ENCODE results near the gene NUDT7.

The NUDT7 gene

GRCh38 chr16:77724174-77724573 lies 1.9 kb downstream of the NUDT7 start:
- DNase-seq (ENCODE audit: low spot score): no peak

GRCh38 chr16:77729951-77730350 lies 7.6 kb downstream of the NUDT7 start:
- no peak for DNase-seq (ENCODE audit: low spot score)

GRCh38 chr16:77732241-77732946 lies 10.1 kb downstream of the NUDT7 start:
- no peak for DNase-seq (ENCODE audit: low spot score)

DNA sequence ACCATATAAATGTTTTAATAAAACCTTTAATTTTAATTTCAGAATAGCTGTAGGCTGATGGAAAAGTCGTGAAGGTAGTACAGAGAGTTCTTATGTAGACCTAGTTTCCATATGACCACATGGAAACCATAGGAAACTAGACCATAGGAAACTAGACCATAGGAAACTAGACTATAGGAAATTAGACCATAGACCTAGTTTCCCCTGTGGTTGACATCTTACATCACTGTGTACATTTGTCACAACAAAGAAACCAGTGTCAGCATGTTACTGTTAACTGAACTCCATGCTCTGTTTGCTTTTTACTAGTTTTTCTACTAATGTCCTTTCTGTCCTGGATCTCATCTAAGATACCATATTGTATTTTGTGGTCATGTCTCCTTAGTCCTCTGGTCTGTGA lies 14.6 kb downstream of the NUDT7 start:
- DNase-seq (ENCODE audit: low spot score): no peak

DNA sequence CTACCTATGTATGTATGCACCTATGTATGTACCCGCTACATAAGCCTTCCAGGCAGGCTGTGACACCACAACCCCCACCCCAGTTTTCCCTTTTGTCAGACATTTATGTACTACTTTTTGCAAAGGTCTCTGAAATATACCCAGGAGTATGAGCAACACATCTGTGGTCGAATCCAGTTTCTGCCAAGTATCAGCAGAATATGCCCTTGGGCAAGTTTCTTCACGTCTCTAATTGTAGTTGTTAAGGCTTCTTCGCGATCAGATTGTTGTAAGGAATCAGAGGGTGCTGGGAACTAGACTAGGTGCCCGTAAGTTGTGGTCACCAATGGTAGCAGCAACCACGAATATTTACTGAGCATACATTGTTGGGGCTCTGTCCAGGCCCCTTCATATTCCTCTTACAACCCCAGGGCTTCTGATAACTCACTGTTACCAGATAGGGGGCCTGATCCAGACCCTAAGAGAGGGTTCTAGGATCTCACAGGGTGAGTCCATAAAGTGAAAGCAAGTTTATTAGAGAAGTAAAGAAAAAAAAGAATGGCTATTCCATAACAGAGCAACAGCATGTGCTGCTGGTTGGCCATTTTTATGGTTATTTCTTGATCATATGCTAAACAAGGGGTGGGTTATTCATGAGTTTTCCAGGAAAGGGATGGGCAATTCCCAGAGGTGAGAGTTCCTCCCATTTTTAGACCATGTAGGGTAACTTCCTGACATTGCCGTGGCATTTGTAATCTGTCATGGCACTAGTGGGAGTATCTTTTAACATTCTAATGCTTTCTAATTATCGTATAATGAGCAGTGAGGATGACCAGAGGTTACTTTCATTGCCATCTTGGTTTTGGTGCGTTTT lies 16.6 kb downstream of the NUDT7 start:
- DNase-seq (ENCODE audit: low spot score): no peak

DNA sequence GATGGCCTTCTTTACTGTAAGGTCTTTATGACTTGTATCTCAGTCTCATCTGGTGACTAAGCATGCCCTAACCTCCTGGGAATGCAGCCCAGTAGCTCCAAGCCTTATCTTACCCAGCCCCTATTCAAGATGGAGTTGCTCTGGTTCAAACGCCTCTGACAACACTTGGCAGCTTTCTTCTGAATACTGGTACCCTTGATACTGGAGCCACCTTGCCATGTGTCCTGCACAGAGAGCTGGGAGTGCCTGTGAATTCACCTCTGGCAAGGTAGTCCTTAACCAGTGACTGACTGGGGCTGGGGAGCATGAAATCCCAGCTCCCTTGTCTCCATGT lies 17.2 kb downstream of the NUDT7 start:
- no peak for DNase-seq (ENCODE audit: low spot score)

GRCh38 chr16:77744141-77744540 lies 21.8 kb downstream of the NUDT7 start:
- DNase-seq (ENCODE audit: low spot score): no peak

DNA sequence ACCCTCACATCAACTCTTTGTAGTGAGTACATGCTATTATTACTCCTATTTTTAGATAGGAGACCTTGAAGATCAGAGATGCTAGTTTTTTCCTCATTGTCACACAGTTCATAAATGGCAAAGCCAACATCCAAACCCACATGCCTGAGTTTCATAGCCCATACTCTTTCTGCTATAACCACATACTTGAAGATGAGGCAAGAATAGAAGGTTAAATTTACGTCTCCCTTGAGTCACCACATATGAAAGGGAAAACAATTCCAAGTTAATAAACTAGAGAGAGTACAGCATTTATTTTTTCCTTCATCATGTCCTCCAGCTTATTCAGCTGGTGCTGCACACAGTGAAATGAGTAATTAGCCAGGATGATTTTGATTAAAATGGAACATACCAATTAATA lies 23.7 kb downstream of the NUDT7 start:
- no peak for DNase-seq (ENCODE audit: low spot score)

DNA sequence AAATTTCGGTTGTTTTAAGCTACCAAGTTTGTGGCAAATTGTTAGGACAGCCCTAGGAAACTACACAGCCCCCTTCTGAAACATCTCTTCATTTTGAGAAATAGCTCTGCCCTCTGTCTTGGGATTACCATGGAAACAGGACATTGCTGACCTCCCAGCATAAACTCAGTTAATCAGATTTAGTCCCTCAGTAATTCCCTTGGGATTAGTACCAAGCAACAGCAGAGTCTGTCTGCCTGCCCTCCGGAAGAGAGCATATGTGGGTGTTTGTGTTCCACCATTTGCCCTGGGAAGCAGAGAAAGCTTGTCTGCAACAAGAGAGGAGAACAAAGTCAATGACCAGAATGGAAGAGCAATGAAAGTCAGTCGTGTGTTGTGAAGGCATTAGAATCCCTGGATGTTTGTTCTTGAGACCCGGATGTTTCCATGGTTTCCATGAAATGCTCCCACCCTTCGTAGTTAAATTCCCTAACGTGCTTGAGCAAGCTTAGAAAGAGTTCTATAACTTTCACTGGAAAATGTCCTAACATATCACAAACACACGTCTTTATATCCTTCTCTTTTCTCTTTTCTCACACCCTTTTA lies 26.2 kb downstream of the NUDT7 start:
- DNase-seq (ENCODE audit: low spot score): no peak

DNA sequence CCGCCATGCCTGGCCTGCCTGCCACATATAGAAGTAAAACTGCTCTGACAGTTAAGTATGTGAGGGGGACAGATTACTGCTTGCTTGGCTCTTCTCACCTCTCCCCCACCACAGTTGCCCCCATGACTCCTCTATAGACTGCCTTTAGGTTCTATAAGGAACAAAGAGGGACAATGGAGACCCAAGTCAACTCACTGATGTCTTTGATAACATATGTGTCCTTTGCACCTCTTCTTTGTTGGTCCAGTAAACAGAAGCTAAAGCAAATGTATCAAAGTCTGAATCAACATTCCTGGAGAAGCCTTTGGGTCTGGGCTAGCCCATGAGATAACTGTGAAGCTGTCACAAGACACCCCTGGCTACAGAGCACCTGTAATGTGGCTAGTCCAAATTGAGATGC lies 27.1 kb downstream of the NUDT7 start:
- no peak for DNase-seq (ENCODE audit: low spot score)

DNA sequence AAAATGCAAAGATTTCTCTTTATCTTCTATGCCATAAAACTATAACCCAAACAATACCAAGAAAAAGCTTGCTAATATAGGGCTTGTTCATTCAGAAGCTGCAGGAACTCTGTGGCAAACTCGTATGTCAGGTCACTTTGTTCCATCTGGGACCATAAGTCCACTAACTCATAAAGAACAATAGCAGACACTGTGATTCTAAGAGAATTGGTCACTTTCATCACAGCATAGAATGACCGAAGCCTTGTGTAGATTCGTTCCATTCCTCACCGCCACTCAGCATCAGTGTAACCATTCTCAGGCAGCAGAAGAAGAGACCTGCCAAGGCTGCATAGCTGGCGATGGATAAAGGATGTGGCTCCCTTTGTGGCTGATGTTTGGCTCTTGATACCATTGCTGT lies 35.7 kb downstream of the NUDT7 start:
- no peak for DNase-seq (ENCODE audit: low spot score)

DNA sequence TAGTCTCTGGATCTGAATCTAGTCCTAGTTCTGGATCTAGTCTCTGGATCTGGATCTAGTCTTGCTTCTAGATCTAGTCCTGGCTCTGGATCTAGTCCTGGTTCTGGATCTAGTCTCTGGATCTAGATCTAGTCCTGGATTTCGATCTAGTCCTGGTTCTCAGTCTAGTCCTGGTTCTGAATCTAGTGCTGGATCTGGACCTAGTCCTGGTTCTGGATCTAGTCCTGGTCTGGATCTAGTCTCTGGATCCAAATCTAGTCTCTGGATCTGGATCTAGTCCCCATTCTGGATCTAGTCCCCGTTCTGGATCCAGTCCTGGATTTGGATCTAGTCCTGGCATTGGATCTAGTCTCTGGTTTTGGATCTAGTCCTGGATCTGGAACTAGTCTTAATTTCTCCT lies 36.2 kb downstream of the NUDT7 start:
- DNase-seq (ENCODE audit: low spot score): no peak

DNA sequence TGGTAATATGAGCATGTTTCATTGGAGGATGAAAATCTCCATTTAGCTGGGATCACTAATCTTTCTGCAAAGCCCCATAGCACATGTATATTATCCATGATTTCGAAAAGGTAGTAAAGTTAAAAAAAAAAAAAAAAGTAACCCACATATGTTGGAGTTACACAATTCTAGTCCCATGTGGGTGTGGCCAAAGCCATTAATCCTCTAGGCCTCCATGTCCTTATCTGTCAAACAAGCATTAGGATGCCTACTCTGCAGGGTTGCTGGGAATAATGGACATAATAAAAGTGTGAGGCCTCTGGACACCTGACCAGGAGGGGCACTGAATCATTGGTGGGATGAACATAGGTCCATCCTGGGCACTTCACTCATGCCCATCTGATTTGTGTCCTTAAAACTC lies 36.9 kb downstream of the NUDT7 start:
- no peak for DNase-seq (ENCODE audit: low spot score)

DNA sequence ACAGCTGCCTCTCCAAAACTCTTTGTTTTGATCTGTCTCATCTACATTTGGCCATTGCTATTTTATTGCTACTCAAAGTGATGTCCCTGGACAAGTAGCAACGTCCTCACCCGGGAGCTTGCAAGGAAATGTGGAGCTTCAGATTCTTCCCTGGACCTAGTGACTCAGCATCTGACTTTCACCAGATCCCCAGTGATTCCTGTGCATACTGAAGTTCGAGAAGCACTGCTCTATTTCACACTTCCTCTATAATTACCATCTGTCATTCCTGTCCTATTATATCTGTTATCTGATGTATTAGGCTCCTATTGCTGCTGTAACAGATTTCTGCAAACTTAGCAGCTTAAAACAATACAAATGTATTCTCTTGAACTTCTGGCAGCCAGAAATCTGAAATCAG lies 37.5 kb downstream of the NUDT7 start:
- DNase-seq (ENCODE audit: low spot score): no peak

DNA sequence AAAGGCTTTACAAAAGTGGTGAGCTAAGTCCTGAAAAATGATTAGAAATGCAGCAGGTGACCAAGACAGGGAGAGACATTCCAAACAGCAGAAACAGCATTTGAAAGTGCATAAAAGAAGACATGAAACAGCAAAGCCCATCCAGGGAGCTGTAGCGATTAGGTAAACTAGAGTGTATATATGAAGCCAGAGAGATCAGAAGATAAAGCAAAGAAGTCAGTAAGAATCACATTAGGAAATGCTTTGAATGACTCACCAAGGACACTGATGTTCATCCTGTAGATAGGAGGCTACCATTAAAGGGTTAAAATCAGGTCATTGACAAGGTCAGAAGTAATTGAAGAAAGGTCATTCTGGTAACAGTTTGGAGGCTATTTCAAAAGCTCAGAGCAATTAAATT lies 38.5 kb downstream of the NUDT7 start:
- DNase-seq (ENCODE audit: low spot score): no peak

- no peak for DNase-seq (ENCODE audit: low spot score)
Observed at GRCh38 chr16:77761204-77761603, 38.9 kb downstream of the NUDT7 start.

GRCh38 chr16:77762262-77762661 lies 39.9 kb downstream of the NUDT7 start:
- DNase-seq (ENCODE audit: low spot score): no peak

DNA sequence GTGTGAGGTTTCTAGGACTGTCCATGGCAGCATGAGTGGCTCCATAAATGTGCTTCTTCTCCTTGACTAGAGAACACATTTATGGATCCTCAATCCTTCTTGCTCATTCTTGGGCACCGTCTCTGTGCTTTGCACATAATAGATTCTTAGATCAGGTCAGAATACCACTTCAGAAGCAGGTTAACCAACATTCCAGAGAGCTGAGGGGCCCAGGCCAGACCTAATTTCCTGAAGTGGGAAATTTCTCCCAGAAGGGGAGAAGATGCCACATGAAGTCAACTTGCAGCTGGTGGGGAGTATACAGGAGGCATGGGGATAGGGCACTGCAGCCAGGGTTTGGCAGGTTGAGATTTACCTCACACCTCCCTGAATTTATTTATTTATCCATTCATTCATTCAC lies 41.7 kb downstream of the NUDT7 start:
- DNase-seq (ENCODE audit: low spot score): no peak

DNA sequence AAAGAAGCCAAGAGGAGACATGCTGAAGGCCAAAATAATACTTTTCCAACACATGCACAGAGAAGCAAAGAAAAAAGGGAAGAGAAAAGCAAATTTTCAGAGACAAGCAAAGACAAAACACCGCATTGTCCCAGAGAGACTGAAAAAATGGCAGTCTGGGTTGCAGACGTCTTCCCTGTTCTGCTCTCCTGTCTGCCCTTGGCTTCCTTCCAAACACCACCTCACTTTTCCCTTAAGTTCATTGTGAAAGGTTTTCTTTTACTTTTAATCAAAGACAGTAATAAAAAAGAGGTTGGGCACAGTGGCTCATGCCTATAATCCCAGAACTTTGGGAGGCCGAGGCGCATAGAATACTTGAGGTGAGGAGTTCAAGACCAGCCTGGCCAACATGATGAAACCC lies 44.9 kb downstream of the NUDT7 start:
- DNase-seq (ENCODE audit: low spot score): no peak

DNA sequence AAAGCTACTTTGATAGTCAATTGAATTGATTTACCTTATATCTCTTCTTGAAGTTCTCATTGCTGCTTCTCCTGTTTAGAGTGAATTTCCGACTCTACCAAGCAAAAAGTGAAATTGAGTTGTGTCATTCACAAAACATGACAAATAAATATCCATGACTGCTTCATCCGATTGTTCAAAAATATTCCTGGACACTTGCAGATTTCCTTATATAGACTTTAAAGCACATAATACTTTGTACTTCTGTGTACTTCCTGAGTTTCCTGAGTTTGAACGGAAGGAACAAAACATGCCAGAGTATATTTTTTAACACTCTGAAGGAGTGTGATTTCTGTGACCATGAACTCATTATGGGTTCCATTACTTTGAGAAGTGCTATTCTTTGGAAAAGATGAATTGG lies 45.5 kb downstream of the NUDT7 start:
- DNase-seq (ENCODE audit: low spot score): no peak

GRCh38 chr16:77775911-77776909 lies 53.9 kb downstream of the NUDT7 start:
- DNase-seq (ENCODE audit: low spot score): no peak

DNA sequence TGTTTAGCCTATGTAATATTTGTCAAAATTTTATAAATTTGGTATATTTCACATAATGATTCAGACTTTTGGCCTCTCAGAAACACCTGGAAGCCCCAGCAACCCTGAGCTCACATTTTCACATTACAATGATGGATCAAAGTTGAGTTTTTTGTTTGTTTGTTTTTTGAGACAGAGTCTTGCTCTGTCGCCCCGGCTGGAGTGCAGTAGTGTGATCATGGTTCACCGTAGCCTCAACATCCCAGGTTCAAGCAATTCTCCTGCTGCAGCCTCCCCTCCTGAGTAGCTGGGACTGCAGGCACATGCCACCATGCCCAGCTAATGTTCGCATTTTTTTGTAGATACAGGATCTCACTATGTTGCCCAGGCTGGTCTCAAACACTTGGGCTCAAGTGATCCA lies 55.4 kb downstream of the NUDT7 start:
- no peak for DNase-seq (ENCODE audit: low spot score)
